GM19324 (cell line): Measurements from ENCODE around the gene APOL5.

ENCODE experiments used
- ATAC-seq: cut with Tn5 transposase; IDR thresholded peaks from one replicate; pipeline ENCODE4 v1.9.1; 2021; ENCODE audit warnings: mild to moderate bottlenecking, moderate library complexity; ENCODE audit not compliant: unreplicated experiment, low FRiP score

Gene APOL5

GRCh38 chr22:35739076-35739930 lies 21.6 kb downstream of the APOL5 start:
- no peak for ATAC-seq

GRCh38 chr22:35739931-35740380 lies 22.3 kb downstream of the APOL5 start:
- no peak for ATAC-seq

DNA sequence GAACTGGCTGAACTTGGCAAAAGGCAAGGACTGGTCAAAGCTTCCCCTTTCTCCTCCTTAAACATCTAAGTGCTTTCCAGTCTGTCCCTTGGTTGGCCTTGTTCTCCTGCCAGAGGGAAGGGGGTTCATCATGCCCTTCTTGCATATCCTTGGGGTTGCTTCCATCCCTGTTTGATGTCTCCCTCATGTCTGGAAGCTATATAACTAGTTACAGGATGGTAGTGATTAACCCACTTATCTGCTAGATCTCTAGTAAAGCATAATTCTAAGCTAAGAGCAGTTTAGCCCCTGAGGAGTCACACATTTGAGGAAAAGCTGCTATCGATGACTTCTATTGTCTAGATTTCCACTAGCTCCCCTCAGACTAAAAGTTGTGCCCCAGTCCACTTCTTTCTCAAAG lies 22.9 kb downstream of the APOL5 start:
- ATAC-seq = no peak

DNA sequence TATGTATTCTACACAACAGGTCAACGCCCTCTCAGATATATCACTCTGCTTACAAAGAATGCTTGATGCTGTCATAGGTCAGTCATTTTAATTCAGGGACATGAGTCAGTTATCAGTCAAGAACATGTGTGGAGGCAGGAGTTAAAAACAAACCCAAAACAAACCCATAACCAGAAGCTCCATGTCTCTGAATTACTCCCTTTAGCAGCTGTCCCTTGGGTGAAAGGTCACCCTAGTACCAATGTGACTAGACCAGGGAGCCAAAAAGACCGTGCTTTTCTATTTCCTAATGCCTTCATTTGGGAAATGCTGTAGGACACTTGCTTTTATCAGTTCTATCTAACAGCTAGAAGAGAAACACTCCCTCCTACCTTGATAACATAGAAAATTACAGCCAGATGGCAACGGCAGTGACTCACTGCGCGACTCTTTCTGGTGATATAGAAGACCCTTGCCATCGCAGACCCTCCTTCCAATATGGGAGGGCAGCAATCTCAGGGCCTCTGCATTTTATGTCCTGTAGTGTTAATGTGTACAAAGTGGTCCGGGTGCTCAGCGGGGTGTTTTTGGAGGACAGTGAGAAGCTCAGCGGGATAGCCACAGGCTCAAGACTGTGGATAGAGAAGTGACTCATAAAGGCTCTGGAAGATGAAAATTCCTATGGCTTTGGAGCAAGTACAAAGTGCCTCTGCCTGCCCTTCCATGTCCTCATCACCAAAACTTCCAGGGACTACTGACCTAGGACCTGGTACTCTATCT lies 24.8 kb downstream of the APOL5 start:
- ATAC-seq = no peak

- ATAC-seq = no peak
Observed at GRCh38 chr22:35743326-35743860, 25.7 kb downstream of the APOL5 start.

DNA sequence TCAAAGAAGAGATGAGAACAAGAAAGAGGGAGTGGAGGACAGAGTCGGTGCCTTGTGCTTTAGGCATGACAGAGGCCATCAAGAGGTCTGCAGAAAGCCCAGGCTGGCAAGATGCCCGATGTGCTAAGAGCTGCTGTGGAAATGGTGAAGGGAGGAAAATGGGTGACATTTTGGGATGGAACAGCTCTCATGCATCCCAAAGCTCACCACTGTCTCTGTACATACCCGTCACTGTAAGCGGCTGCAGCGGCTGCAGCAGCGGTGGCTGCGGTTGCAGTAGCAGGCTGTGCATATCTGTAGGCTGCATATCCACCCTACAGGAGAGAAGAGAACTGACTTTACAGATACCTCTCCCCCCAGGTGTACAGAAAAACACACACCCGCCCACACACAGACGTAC lies 28.6 kb downstream of the APOL5 start:
- ATAC-seq = no peak

- ATAC-seq = no peak
Observed at GRCh38 chr22:35746946-35747703, 29.5 kb downstream of the APOL5 start.

DNA sequence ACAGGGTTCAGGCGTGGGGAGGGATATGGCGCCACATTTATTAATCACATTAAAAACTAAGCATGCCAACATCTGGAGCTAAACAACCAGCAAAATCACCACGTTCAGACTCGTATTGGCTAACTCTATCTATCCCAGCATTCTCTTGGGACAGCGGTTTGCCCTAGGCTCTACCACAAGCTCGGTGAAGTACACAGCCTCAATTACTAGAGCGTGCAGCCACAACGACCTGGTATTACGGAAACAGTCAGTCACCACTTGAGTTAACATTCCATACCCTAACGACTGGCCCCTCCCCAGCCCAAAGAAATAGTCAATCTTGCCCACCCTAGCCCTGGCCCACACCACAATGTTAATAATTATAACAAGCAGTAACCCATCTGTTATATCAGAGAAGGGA lies 32.1 kb downstream of the APOL5 start:
- ATAC-seq = peak; percentile 62

DNA sequence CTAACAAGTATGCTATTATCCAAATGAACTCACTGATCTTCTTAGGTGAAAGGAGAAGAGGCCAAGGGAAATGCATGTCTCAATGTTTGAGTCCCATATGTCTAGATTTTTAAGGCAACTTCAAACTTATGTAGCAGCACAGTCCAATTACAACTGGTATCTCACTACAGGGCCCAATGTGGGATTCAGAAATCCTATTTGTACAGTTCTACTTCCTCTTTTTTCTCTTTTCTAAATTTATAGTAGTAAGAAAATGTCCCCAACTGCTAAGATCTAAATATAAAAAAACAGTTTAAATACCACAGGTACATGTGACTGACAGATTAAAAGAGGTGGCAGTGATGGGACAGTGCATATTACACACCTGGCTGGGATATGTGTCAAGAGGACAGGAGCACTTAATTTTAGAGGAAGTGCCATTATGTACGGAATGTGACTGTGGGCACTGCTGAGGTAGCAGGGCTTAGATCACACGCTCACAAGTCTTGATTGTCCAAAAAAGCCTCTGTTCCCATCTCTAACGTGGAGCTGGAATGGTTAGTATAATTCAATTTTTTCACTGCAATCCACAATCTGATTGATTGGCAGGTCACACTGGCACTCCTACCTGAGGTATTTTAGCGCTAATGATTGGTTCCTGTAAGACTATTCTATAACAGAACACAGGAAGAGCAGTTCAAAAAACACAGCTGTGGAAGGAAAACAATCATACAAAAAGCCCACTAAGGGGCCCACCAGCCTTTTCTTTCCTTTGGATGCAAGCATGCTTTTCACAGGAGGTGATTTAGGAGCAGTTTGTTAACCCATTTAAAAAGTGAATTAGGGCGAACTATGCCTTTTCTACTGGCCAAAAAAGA lies 34.6 kb downstream of the APOL5 start:
- ATAC-seq = no peak

- ATAC-seq = no peak
Observed at GRCh38 chr22:35752863-35753189, 35.2 kb downstream of the APOL5 start.

DNA sequence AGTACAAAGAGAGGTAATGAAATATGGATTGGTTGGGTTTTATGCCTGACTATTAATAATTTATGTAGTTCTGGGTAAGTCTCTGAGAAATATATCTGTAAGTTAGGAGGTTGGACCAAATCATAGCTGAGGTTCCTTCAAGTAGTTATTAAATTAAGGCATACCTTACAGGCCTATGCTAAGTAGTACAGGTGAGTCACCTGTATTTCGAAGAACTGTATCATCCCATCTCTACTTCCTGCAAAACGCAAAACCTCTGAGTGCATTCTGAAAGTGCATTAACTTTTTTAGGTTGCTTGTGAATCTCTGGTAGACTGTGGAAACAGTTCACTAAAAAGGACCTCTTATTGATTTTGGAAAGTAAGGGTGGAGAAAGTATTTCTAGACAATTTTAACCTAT lies 37.1 kb downstream of the APOL5 start:
- no peak for ATAC-seq

- no peak for ATAC-seq
Observed at GRCh38 chr22:35756722-35757121, 39.0 kb downstream of the APOL5 start.

DNA sequence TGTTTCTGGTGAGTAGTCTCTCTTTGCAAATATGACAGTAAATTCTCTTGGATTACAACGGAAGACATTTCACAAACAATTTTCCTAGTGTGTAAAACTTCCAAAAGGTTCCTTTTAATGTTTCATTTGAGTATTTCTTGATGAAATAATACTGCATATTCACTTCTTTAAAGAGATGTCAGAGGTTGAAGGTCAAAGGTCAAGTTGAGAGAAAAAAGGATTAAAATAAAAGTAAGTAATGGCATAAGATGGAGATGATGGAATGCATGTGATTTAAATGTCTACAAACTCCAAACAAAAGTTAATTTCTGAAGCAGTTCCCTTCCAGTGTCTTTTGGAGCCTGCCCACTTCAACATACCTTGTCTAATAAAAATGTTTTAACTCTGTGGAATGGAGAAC lies 40.7 kb downstream of the APOL5 start:
- no peak for ATAC-seq

DNA sequence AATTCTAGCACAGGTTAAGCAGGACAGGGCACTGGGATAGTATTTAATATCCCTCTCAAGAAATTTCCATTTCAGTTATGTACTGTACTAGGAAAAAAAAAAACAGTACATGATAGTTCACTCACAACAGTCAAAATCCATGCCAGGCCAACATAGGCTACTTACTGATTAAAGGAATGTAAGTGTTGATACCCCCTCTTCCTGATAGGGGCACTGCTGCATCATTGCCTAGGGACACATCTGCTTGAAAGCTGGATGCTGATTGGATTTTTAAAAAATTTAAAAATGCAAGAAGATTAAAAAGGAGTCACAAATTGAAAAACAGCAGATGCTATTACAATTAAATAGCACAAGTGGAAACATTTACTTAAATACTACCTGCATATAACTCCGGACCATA lies 43.4 kb downstream of the APOL5 start:
- no peak for ATAC-seq

GRCh38 chr22:35766654-35767580 lies 49.2 kb downstream of the APOL5 start:
- no peak for ATAC-seq

DNA sequence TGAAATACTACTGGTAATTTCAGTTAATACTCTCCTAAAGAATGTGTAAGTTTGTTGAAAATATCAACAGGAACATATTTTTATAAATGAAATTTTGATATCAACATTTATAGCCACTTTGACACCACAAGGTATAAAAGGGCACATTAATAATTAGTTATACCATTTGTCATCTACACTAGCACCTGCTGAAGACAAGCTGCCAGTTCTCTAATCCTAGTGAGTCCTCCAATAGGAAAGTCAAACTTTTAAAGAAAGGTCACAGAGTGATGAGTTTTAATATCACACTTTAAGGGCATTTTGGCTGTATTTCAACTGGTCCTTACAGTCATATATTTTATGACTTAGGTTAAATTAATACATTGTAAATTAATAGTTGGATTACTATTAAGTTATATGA lies 52.3 kb downstream of the APOL5 start:
- ATAC-seq = no peak

DNA sequence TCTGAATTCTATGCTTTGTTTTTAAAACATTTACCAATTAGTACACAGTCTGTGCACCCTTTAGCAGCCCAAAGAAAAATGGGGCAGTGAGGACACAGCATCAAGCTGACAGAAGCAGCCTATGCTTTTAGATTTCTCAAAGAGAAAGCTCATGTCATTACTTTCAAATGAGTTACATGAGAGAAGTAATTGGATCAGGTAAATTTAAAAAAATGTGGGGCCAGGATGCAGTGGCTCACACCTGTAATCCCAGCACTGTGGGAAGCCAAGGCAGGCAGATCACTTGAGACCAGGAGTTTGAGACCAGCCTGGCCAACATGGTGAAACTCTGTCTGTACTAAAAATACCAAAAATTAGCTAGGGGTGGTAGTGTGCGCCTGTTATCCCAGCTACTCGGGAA lies 57.7 kb downstream of the APOL5 start:
- no peak for ATAC-seq

DNA sequence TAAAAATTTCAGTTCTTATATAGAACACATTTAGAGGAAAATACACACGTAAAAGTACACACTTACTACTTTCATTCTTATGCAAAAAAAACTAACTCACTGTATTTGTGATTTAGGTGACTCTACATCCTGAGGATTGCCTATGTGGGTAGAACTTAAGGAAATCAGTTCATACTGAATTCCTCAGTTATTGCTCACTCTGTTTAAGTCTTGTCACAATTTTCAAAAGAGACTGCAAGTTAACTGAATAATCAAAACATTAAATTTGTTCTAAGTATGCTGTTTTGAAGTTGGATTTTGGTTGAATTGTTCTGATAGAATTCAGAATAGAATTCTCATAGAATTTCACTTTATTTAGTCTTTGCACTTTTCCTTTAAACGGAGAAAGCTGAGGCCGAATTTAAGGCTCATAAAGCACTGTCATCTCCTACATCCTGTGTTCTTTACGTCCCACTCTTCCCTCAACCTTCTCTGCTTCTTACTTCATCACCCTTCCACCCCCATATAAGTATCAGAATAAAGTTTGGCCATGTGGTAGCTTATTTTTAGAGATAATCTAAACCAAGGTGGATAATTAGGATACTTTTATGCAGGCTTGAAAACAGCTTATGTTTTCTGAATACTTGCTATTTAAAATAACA lies 59.8 kb downstream of the APOL5 start:
- ATAC-seq = no peak
